NCI-H2107 treated with DMSO at 0.1 percent for 48 hours (cell line): Measurements from ENCODE around the gene GAL3ST2.
"Not testable (repeated sequence)": the region's sequence is repeated elsewhere in the genome, so short reads cannot be mapped to it uniquely, and the experiment has no call there.

Experiments
- DNase-seq: peaks from one replicate; lab custom pipeline; 2025; ENCODE audit not compliant: unreplicated experiment; lab: John Stamatoyannopoulos, UW

Gene GAL3ST2

DNA sequence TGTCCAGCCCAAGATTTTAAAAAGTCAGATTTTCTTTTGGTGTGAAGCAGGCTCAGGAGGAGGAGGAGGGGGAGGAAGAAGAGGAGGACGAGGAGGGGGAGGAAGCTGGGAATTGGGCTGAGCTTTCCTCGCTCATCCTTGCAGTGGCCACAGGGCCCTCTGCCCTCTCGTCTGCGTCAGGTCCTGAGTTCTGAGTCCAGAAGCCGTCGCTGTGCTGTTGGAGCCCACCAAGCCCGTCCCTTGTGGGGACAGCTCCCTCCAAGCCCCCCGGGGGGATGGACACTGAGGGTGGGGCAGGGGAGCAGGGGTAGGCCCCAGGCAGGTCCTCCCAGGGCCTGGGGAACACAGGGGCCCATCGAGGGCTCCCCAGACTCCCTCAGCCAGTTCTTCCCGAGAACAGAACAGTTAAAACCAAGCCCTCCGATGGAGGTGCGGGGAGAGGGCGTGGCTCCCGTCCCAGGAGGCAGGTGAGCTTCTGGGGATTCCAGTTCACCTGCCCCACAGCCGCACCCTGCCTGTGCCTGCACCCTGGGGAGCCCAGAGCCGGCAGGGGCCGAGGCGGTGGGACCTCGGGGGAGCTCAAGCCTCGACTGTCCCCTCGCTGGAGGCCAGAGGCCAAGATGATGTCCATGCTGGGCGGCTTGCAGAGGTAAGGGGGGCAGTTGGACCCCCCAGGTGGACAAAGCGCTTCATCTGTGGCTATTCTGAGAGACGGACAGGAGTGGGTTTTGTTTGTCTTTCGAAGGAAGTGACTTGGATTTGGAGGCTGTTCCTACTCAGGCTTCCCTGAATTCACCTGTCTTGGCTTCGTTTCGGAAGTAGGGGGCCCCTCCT, at the start of gene GAL3ST2:
TSS of gene GAL3ST2 (plus strand) at position 487 of the 834 bp plus-strand sequence. CDS start at position 621, 134 bp downstream.
- no peak for DNase-seq

DNA sequence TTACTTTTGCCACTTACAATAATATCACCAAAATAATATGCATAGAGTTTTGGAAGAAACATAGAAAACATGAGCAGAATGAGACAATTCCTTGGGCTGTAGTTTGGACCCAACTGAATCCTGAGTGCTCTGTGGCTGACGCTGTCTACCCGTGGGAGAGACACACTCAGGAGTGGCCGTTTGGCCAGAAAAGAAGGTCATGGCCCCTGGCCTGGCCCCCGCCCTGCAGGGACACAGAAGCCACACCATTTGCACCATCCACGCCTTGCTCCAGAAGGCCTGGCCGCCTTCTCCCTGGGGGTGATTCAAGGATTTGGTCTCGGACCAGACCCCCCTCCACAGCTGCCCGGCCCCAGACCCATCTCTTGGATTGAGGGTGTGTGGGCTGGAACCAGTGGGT, 48.6 kb upstream of the GAL3ST2 start:
- DNase-seq = no peak

DNA sequence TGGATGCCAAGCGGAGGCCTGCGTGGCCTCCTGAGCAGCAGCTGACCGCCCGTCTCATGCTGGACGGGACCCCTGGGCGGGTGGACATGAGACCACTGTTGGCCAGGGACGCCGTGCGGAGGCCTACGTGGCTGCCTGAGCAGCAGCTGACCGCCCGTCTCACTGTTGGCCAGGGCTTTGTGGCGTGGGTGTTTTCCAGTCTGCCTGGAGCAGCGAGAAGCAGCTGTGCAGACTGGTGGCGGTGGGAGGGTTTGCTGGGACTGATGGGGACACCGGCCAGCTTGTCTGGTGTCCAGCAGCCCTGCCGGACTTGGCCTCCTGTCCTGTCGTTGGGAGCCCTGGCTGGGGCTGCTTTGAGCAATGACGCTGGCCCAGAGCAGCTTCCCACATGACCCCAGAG, 48.0 kb upstream of the GAL3ST2 start:
- no peak for DNase-seq

DNA sequence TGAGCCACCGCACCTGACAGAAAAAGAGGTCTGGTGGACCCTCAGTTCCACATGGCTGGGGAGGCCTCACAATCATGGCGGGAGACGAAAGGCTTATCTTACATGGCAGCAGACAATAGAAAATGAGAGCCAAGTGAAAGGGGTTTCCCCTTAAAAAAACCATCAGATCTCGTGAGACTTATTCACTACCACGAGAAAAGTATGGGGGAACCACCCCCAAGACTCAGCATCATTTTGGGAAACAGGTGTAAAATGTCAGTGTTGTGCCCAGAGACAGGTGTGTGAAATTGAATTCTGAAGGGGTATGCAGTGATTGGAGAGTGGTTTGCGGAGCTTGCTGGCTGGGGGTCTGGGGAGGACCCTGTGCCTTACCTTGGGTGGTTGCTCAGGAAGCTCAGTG, 46.8 kb upstream of the GAL3ST2 start:
- no peak for DNase-seq

DNA sequence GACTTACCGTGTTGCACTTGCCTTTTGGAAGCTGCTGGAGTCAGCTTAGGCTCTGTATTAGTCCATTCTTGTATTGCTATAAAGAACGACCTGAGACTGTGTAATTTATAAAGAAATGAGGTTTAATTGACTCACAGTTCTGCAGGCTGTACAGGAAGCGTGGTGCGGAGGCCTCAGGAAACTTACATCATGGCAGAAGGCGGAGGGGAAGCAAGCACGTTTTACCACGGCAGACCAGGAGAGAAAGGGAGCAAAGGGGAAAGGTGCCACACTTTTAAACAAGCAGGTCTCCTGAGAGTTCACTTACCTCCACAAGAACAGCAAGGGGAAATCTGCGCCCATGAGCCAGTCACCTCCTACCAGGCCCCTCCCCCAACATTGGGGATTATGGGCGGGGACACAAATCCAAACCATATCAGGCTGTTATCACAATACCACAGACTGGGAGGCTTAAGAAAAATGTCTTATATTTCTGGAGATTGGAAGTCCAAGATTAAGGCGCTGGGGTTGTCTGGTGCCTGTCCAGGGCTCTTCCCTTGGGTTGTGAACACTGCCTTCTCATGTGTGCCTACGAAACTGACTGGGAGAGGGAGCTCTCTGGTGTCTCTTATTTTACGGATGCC, 45.8 kb upstream of the GAL3ST2 start:
- DNase-seq = no peak

DNA sequence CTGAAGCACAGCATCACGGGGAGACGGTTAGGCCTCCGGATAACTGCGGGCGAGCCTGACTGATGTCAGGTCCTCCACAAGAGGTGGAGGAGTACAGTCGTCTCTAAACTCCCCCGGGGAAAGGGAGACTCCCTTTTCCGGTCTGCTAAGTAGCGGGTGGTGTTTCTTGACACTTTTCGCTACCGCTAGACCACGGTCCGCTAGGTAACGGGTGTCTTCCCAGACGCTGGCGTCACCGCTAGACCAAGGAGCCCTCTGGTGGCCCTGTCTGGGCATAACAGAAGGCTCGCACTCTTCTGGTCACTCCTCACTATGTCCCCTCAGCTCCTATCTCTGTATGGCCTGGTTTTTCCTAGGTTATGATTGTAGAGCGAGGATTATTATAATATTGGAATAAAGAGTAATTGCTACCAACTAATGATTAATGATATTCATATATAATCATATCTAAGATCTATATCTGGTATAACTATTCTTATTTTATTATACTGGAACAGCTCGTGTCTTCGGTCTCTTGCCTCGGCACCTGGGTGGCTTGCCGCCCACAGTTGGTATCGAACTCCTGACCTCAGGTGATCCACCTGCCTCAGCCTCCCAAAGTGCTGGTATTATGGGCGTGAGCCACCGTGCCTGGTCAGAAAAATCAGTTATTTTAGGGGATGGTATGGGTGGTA, 44.0 kb upstream of the GAL3ST2 start:
- not testable (repeated sequence) for DNase-seq

DNA sequence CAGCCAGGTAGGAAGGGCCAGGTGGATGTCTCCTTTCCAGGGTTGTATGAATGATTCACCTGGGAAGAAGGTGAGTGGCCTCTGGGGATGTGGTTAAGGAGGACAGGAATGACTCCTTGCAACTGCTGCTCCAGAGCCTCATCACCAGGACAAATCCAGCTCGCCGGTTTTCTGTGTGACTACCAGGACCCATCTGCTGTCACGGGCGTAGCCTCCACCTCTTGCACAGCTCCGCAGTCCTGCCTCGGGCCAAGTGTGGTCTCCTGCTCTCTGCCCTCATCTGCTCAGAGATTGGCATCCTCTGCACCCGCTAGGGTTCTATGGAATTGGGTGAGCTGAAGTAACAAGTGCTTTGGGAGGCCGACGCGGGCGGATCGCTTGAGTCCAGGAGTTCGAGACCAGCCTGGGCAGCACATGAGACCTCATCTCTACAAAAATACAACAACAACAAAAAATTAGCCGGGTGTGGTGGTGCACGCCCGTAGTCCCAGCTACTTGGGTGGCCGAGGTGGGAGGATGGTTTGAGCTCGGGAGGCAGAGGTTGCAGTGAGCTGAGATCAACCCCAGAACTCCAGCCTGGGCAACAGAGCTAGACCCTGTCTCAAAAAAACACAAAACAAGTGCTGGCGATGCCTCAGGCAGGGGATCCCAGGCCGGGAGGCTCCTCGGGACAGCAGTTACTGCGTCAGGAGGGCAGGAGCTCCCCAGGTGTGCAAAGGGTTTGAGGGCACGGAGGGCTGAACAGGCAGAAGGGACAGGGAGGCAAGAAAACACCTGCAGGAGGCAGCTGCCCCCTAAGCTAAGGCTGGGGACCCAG, 43.0 kb upstream of the GAL3ST2 start:
- DNase-seq = no peak

DNA sequence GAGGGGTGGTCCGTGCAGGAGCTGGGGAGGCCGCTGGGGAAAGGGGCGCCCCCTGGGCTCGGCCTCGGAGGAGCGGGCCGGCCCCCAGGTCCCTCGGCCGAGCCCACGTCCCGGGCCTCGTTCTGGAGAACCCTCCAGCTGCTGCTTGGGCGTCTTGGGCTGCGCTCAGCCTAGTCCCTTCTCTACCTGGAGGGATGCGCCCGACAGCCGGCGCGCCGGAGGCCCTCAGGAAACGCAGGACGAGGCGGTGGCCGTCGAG, 42.5 kb upstream of the GAL3ST2 start:
- no peak for DNase-seq

DNA sequence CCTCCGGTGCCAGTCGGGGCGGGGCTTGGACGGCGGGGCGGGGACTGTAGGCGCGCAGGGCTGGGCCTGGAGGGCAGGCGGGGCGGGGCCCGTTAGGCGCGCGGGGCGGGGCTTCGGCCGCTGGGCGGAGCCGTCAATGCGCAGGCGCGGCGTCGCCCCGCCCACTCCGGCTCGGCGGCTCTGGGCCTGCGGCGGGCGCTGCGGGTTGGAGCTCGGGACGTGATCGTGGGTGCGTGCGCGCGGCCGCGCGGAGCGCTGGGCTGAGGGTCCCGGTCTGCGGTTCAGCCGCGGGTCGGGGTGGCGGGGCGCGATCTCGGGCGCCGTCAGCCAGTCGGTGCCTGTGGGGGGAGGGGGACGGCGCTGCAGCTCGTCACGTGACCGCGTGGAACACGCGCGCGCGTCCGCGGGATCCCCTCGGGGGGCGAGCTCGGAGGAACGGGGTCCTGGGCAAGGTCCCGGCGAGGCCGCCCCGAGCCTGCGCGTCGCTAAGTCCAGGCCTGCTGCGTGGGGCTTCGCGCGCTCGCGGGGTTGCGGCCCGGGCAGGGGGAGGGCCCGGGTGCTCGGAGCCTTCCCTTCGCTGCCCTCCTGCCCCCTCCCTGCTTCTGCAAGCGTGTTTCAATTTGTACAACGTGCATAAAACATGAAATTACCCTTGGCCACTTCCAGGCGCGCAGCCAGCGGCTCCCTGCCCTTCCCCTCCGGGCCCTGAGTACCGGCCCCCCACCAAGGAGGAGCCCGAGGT, 42.0 kb upstream of the GAL3ST2 start, which contains the start of gene D2HGDH:
TSS of gene D2HGDH (plus strand) at position 164 of the 742 bp plus-strand sequence. CDS start 595 bp downstream, outside the sequence.
- DNase-seq = peak; percentile 47

DNA sequence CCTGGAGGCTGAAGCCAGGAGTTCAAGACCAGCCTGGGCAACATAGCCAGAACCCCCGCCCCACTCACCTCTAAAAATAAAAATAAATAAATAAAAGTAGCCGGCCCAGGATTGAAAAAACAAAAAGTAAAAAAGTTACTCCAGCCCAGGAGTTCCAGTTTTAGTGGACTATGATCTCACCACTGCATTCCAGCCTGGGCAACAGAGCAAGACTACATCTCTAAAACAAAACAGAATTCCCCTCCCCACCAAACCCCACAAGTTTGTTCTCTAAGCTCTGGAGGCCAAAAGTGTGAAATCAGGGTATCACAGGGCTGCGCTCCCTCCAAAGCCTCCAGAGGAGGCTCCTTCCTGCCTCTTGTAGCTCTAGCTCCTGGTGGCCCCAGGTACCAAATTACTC, 40.5 kb upstream of the GAL3ST2 start:
- no peak for DNase-seq

DNA sequence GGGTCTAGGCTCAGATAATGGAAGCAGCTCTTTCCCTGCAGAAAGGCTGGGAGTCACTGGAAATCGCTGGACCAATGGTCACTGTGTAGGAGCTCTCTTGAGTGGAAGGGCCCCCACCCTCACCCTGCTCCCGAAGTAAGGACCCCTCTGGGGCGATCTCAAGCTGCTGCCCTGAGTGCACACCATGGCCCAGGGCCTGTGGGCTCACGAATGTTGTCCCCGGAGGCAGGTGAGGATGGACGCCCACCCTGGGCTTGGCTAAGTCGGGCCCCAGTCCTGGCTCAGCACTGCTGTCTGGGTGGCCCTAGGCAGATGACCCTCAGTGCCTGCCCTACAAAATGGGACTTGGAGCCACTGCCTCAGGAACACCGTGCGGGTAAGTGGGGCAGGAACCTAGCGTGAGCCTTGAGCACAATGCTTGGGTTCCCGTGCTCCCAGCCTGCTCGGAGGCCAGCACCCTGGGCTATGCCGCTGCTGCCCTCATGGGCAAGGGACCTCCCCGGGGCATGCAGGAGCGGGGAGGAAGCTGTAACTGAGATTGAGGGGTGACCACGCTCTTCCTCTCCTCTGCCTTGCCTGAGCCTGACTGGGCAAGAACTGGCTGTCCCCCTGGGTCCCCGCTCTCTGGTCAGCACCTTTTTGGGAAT, 38.5 kb upstream of the GAL3ST2 start:
- DNase-seq = no peak

DNA sequence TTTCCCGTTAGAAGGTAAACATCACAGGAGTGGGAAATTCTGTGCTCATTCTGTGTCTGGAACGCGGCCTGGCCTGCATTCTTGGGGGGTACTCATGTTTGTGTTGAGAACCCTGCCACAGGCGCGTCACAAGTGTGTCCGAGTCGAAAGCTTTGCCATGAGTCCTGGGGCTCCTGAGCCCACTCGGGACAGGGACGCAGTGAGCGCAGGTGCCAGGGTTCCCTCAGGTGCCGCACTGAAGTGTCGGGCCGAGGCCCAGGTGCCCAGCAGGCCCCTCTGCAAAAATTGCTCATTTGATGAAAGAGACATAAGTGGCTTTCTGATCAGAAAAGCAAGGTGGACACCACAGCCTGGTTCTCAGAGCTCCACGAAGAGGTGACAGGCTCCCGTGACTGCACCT, 37.4 kb upstream of the GAL3ST2 start:
- DNase-seq = no peak

DNA sequence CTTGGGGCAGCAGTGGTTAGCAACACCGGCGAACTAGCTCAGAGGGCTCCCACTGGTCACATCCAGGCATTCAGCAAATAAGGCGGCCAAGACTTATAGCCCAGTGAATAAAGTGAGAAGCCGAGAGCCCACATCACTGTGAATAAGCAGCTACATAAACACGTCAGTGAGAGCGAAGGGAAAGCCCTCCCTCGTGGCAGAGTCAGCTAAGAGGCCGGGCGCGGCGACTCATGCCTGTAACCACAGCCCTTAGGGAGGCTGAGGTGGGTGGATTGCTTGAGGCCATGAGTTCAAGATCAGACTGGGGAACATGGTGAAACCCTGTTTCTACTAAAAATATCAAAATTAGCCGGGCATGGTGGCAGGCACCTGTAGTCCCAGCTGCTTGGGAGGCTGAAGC, 37.0 kb upstream of the GAL3ST2 start:
- DNase-seq = no peak

DNA sequence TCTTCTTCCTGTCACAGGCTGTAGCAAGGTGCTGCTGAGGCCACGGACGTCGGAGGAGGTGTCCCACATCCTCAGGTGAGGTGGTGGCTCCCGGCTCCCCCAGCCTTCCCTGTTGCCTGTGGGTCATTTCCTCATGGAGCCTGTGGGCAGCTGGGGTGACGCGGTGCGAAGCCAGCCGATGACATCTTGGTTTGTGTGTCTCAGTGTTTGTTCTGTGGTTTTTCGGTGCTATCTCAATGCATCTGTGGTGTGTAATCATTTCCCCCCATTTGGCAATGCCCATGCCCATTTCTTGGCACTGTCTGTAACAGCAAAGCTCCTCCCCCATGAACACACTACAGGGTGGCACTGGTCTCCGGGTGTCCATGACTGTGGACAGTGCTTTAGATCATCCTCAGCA, 35.6 kb upstream of the GAL3ST2 start:
- no peak for DNase-seq

DNA sequence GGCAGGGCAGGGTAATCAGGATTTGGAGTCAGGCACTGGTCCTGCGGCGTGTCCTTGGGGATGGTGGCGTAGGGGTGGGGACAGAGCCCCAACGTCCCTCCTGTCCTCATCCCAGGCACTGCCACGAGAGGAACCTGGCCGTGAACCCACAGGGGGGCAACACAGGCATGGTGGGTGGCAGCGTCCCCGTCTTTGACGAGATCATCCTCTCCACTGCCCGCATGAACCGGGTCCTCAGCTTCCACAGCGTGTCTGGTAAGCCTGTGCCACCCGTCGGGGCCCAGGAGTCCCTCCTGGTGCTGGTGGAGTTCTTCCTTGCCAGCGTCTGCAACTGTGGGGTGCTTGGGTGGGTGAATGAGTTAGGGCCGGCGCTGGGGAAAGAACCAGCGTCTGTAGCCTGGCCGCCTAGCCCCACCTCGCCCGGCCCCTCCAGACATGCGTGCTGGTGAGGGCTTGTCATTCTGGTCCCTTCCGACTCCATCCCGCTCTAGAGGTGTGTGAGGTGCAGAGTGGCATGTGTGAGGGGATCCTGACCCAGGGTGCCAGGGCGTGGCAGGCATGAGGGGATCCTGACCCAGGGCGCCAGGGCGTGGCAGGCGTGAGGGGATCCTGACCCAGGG, 34.2 kb upstream of the GAL3ST2 start:
- no peak for DNase-seq

DNA sequence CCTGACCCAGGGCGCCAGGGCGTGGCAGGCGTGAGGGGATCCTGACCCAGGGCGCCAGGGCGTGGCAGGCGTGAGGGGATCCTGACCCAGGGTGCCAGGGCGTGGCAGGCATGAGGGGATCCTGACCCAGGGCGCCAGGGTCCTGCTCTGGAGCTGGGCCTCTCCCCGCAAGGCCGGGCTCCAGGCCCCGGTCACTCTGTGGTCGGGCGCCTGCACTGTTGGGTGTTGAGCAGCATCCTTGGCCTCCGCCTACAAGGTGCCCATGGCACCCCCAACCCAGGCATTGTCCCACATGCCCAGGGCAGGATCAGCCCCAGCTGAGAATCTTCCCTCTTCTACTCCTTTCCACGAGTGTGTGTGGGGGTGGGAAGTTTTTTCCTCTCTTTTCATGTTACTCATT, 33.6 kb upstream of the GAL3ST2 start:
- not testable (repeated sequence) for DNase-seq

DNA sequence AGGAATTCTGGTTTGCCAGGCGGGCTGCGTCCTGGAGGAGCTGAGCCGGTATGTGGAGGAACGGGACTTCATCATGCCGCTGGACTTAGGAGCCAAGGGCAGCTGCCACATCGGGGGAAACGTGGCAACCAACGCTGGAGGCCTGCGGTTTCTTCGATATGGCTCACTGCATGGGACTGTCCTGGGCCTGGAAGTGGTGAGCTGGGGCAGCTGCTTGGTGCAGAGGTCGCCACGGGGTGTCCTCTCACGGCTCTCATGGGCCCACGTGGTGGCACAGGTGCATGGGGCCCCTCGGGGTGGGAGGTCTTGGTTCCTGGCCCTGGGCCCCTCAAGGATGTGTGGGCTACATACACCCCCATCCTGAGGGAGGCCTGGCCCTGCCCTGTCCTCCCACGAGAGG, 33.0 kb upstream of the GAL3ST2 start:
- DNase-seq = no peak

DNA sequence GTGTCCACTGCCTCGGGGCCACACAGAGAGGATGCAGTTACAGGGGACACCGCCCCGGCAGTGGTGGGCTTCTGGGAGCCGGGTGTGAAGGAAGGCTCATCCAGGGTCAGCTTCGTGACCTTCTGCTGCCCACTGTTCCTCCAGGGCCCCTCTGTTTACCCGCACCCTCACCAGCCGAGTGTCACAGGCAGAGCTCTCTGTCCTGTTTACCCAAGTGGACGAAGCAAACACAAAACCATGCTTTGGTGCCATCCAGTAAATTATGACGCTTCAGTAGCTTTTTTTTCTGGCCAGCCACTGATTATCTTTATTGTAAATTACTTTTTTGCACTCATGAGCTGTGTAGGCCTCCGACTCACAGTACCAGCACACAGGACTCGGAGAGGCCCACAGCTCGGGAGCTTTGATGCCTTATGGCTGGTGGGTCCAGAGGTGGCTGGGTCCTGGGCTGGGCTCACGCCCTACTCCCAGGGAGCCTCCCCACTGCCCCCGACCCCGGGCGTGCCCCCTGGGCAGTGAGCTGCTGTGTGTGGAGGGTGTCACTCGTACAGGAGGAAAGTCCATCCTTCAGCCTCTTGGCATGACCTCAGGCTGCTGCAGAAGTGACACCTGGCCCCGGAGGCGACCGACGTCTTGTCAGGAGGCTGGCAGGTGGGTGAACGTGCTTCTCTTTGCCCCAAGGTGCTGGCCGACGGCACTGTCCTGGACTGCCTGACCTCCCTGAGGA, 32.4 kb upstream of the GAL3ST2 start:
- DNase-seq = no peak

DNA sequence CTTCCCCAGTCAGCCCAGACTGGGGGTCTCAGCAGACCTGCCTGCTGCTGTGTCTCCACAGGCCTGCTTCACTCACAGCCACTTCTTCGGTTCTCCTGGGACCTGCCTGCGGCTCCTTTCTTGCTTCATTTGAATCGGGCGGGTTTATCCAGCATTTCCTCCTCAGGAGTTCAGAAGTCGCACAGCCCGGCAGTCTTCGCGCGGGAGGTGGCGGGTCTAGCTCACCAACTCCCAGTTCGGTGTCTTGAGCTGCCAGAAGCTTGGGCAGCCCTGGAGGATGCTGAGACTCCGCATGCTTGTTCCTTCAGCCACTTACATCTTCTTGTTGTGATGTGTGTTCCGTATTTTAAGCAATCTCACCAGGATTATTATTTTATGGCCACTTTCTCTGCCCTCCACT, 31.3 kb upstream of the GAL3ST2 start:
- no peak for DNase-seq
